HuH-7.5 (cell line): ENCODE results near the gene GUK1.

ENCODE experiments used
- DNase-seq: peaks from one replicate; pipeline ENCODE4 v3.0.0; 2011; ENCODE audit warnings: low spot score

GUK1 gene

DNA sequence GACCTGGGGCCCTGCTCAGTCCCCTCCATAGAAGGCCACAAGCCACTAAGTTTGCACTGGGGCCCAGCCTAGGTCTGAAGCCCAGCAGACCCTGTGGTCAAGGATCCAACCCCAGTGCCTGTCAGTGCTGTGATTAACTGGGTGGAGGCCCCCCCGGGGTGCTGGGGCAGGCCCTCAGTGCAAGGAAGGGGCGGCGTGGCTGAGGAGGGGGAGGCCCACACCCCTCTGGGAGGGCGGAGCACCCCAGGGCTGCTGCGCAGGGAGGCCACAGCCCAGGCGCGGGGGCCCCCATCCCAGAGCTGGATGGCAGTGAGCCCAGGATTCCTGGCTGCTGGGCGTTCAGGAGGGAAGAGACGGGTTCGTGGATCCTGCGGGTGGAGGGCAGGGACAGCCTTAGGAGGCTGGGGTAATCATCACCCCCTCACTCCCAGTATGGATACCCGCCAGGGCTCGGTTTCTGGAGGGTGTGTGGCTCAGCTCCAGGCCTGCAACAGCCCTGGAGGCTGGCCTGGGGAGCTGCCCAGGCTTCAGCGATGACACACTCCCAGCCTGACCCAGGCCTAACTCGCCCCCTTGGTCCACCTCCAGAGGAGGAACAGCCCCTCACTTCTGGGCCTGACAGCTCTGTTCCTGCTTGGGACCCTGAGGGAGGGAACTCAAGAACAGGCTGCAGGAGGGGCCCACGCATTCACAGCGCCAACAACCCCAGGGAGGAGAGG is 10.5 kb downstream of the GUK1 start:
- DNase-seq, result no peak

- DNase-seq, result no peak
Measured at GRCh38 chr1:228151180-228151925, 11.3 kb downstream of the GUK1 start.

DNA sequence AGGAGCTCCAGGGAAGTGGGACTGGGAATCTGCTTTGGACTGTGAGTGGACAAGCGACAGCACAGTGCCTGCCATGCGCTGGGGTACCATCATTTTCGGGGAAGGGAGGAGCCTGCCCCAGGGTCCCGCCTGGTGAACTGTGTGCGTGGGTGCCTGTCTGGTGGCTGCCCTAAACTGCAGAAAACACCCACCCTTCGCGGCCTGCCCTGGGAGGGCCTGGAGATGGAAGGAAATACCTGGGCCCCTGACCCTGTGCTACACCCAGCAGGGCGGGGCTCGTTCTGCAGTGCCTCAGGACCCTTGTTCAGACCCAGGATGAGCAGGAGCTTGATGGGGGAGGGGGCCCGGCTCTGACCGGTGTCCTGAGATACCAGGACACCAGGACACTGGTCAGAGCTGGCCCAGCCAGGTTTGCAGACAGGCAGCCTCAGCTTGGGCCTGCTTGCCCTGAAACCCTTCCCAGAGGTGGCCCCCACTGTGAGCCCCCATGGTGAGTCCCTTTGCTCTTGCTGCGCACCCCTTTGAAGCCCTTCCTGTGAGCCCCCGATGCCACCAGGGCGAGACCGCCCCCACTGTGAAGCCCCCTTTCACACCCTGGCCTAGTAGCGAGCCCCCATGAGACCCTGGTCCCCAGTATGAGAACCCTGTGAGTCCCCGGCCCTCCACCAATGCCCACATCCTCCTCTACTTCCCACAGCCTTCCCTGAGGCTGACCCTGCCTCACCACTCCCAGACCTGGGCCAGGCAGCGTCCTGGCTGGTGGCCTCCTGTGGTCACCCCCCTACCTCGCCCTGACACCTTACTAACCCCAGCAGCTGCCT is 12.2 kb downstream of the GUK1 start:
- DNase-seq, result no peak

DNA sequence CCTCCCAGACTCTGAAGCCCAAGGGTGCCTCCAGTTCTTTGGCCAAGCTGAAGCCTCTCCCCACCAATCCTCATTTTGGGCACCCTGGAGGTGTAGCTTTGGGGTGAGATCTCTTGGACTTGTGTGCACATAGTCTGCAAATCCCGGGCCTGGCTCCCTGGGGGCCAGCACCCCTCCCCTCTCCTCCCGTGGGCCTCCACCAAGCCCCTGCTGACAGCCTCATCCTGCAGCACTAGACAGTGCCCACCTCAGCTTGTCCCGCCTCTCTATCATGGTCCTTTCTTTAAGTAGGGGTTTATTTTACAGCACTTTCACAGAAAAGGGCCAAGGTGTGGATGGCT is 12.8 kb downstream of the GUK1 start:
- no peak for DNase-seq

GRCh38 chr1:228154021-228154669 is 14.1 kb downstream of the GUK1 start:
- no peak for DNase-seq

GRCh38 chr1:228154670-228155571 is 14.8 kb downstream of the GUK1 start:
- DNase-seq, result no peak

- DNase-seq, result no peak
Measured at GRCh38 chr1:228155596-228156514, 15.8 kb downstream of the GUK1 start.

GRCh38 chr1:228156515-228156881 is 16.4 kb downstream of the GUK1 start:
- DNase-seq, result no peak

- DNase-seq, result no peak
Measured at GRCh38 chr1:228156941-228157728, 17.1 kb downstream of the GUK1 start.

- no peak for DNase-seq
Measured at GRCh38 chr1:228157729-228158126, 17.6 kb downstream of the GUK1 start.

- no peak for DNase-seq
Measured at GRCh38 chr1:228158151-228159007, 18.3 kb downstream of the GUK1 start.

DNA sequence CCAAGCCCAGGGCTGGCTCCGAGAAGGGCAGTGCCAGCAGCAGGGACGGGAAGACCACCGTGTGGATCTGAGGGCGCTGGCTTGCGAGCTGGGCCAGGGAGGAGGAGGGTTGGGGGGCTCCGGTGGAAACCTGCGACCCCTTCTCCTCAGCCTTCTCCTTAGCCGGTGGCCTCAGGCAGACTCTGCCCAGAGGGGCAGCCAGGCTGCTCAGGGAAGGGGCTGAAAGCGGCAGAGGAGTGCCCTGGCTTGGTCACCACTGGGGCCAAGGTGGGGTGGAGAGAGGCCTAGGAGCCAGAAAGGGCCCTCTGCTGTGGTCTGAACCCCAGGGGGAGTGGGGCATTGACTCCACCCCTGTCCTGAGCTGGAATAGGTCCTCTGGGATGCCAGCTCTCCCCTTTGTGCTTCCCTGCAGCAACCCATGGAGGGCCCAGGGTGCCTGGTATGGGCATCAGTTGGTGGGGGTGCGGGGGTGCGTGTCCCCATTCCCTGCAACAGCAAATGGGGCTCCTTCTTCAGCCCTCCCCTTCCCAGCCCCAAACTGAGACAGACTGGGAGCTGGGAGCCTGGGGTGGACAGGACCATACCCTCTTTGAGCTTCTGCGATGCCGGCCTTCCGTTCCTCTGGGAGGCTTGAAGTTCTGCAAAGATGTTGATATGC is 19.1 kb downstream of the GUK1 start:
- no peak for DNase-seq

GRCh38 chr1:228160201-228160761 is 20.2 kb downstream of the GUK1 start:
- no peak for DNase-seq

DNA sequence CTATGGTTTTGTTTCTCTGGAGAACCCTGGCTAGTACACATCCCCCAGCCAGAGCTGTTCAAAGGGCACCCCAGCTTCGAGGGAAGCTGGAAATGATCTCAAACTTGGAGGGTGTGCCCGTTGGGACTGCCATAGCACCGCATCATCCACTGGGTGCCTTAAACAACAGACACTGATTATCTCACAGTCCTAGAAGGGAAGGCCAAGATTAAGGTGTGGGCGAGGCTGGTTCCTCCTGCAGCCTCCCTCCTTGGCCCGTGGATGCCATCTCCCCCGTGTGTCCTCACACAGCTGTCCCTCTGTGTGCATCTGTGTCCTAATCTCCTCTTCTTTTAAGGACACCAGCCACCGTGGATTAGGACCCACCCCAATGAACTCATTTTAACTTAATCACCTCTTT is 21.3 kb downstream of the GUK1 start:
- no peak for DNase-seq

- no peak for DNase-seq
Measured at GRCh38 chr1:228161866-228162265, 21.8 kb downstream of the GUK1 start.

DNA sequence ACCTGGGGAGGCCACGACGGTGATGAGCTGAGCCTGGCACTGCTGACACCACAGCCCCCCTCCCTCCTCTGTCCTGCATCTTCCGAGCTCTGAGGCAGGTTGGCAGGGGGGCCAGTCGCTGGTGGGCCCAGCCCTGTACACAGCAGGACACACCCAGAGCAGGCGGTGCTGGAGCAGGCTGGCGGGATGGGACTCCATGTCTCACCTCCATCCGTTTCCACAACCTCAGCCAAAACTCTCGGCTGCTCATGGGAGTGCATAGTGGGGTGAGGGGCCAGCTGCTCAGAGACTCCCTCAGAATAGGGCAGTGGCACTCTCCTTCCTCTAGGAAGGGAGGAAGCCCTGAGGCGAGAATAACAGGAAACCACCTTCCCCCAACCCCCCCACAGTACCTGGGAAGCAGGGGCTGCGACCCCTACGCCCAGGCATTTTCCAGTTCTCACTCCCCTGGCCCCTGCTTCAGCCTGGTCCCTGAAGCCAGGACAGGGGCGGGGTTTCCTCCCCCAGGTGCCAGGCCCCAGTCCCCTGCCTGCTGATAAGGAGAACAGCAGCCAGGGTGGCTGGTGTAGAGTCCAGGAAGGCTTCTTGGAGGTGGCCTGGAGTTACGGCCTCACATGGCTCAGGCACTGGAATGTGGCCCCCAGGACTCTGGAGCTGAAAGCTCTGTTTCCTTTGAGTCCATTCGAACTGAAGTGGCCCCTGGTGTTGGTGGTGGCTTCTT is 22.4 kb downstream of the GUK1 start:
- DNase-seq, result no peak
